ENCODE measurements around the gene TPD52L1.
"Not testable (repeated sequence)": the region's sequence is repeated elsewhere in the genome, so short reads cannot be mapped to it uniquely, and the experiment has no call there.

TPD52L1 gene

DNA sequence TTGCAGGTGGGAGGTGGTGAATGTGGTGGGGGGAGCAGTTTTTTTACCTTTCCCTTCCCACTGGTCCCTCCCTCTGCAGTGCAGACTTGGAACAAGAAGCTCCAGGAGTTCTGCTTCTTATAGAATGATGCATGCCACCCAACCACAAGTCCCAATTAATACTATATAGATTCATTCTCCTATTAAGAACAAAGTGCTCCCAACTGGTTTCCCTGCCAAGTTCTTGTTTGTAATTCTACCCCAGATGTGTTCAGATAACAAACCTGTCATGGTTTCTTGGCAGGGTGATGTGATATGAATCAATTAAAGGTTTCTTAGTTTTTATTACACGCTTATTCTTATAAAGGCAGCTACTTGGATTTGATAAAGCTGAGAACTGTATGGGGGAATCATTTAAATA, 124.3 kb downstream of the TPD52L1 start:
- DNase-seq, result no peak

GRCh38 chr6:125279961-125280360, 126.4 kb downstream of the TPD52L1 start:
- DNase-seq, result no peak

DNA sequence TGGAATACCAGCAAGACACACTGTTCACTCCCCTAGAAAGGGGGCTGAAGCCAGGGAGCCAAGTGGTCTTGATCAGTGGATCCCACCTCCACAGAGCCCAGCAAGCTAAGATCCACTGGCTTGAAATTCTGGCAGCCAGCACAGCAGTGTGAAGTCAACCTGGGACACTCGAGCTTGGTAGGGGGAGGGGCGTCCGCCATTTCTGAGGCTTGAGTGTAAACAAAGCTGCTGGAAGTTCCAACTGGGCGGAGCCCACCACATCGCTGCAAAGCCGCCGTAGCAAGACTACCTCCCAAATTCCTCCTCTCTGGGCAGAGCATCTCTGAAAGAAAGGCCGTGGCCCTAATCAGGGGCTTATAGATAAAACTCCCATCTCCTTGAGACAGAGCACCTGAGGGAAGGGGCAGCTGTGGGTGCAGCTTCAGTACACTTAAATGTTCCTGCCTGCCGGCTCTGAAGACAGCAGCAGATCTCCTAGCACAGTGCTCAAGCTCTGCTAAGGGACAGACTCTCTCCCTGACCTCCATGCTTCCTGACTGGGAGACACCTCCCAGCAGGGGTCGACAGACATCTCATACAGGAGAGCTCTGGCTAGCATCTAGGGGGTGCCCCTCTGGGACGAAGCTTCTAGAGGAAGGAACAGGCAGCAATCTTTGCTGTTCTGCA, 126.9 kb downstream of the TPD52L1 start:
- DNase-seq, result not testable (repeated sequence)

- DNase-seq, result not testable (repeated sequence)
Observed at GRCh38 chr6:125282470-125282869, 128.9 kb downstream of the TPD52L1 start.

GRCh38 chr6:125285353-125285752, 131.8 kb downstream of the TPD52L1 start:
- no peak for DNase-seq

GRCh38 chr6:125285936-125286335, 132.4 kb downstream of the TPD52L1 start:
- DNase-seq, result no peak

GRCh38 chr6:125287718-125288117, 134.1 kb downstream of the TPD52L1 start:
- DNase-seq, result no peak

DNA sequence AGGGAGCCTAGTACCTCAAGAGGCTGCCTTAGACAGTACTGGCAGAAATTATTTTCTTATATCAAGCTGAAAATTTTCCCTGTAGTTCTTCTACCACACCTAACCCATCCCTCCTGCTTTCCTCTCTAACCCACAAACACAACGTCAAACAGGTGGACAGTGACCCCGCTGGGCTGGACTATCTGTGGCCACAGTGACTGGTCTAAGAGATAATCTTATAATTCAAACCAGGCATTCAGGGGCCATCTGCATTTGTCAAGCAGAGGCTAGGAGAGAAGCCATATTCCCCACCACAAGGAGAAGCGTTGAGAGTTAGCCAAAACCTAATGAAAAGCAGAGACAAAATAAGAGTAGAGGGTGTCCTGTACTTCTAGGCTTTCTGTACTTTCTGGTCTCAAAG, 140.0 kb downstream of the TPD52L1 start:
- DNase-seq, result no peak

- no peak for DNase-seq
Observed at GRCh38 chr6:125294036-125294435, 140.5 kb downstream of the TPD52L1 start.

DNA sequence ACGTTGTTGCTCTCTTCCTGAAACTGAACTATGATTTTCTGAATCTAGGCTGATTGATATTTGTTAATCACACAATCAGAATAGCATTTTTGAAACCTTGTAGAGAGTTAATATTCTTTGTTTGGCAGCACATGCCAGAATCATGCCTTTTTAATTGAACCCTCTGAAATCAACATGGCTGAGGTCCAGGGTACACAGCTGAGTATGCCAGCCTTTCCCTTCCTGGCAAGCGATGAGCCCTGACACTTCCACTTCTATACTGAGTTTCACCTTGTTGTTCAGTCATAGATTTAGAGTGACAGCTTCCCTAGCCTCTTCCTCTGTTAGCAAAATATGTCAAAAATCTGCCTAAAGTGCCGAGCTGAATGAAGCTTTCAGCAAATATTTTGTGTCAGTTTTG, 141.4 kb downstream of the TPD52L1 start:
- no peak for DNase-seq

DNA sequence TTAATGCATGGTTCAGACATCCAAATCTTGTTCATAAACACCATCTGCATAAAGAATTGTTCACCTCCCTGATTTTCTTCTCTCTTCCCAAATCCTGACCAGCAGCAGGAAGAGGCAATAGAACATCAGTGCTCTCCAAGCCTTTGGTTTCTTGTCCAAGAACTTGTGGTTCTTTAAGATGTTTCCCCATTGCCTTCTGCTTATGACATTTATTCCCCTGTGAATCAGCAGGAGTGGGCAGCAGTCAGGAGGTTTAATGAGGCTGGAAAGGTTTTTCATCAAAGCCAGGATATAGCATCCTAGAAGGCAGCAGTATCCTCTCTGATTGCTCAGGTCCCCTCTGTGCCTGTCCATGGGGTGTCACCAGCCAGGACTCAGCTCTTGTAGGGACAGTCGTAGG, 142.9 kb downstream of the TPD52L1 start:
- no peak for DNase-seq

- no peak for DNase-seq
Observed at GRCh38 chr6:125299257-125299656, 145.7 kb downstream of the TPD52L1 start.

DNA sequence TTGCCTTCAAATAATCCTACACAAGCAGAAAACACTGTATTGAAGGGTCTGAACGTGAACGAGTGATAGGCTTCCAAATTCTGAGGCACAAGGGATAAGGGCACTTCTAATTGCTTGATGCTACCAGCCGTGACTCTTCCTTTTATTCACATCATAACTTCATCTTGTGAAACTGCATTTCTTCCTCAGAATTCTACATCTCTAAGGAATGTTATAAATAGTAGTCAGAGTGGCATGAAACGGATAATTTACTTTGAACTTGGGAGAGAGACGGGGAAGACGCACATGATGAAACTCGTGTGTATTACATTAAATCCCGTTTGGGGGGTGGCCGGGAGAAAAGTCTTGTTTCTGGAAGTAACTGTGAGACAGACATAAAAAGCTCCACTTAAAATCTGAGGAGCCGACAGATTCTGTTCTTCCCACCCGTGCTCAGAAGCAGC, 147.4 kb downstream of the TPD52L1 start:
- DNase-seq, result no peak

GRCh38 chr6:125301435-125302391, 148.1 kb downstream of the TPD52L1 start, which contains the start of gene HDDC2:
Gene HDDC2 (minus strand): TSS chr6:125301967. CDS start chr6:125301932, 35 bp downstream.
- DNase-seq, result peak; percentile 34

DNA sequence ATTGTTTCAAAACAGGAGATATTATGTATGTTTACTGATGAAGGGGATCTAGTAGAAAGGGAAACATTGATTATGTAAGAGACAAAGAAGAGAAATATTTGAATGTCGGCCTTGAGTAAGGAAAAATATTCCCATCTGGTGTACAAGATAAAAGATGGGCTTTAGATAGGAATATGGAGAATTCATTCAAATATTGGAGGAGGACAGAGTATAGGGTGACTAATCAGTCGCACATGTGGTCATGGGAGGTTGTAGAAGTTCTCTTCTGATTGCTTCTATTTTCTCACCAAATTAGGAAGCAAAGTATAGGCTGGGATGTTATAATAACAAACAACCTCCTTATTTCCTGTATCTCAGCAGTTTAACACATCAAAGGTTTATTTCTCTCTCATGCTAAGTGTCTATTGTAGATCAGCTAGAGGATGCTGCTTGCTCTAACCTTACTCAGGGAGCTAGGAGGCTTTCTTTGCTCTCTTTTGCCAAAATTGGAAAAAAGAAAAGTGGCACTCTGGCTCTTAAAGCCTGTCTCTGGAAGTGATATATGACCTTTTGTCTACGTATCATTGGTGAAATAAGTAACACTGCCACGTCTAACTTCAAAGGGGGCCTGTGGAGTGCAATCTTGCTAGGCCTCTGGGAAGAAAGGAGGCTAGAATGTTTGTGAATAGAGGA, 149.4 kb downstream of the TPD52L1 start:
- DNase-seq, result no peak

DNA sequence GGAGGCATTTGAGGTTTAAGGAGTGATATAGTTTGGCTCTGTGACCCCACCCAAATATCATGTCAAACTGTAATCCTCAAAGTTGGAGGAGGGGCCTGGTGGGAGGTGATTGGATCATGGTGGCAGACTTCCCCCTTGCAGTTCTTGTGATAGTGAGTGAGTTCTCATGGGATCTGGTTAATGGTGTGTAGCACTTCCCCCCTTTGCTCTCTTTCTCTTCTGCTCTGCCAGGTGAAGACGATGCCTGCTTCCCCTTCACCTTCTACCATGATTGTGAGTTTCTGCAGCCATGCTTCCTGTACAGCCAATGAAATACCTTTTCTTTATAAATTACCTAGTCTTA, 149.9 kb downstream of the TPD52L1 start:
- no peak for DNase-seq

DNA sequence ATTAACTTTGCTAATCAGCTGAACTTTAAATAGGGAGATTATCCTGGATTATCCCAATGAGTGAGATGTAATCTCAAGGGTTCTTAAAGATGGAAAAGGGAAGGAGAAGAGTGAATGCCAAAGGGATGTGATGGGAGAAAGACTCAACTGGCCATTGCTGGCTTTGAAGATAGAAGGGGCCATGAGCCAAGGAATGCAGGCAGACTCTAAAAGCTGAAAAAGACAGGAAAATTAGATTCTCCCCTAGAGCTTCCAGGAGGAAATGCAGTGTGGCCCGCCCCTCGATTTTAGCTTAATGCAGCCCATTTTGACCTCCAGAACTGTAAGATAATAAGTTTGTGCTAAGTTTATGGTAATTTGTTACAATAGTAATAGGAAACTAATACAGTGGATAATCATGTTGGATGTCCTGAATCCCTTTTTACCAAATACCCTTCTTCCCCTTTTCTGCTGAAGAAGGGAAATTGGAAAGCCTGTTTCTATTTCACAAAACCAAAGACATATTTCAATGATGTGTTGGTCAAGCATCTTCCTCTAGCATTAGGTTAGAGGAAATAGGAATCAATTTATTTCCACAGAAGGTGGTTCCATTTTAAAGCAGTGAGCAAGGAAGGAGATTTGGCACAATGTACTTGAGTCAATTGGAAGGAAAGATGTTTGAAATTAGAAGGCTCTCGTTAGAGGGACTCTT, 151.5 kb downstream of the TPD52L1 start:
- no peak for DNase-seq

- DNase-seq, result no peak
Observed at GRCh38 chr6:125306756-125307149, 153.2 kb downstream of the TPD52L1 start.

GRCh38 chr6:125307150-125307838, 153.7 kb downstream of the TPD52L1 start:
- no peak for DNase-seq

GRCh38 chr6:125307964-125308615, 154.5 kb downstream of the TPD52L1 start:
- no peak for DNase-seq

DNA sequence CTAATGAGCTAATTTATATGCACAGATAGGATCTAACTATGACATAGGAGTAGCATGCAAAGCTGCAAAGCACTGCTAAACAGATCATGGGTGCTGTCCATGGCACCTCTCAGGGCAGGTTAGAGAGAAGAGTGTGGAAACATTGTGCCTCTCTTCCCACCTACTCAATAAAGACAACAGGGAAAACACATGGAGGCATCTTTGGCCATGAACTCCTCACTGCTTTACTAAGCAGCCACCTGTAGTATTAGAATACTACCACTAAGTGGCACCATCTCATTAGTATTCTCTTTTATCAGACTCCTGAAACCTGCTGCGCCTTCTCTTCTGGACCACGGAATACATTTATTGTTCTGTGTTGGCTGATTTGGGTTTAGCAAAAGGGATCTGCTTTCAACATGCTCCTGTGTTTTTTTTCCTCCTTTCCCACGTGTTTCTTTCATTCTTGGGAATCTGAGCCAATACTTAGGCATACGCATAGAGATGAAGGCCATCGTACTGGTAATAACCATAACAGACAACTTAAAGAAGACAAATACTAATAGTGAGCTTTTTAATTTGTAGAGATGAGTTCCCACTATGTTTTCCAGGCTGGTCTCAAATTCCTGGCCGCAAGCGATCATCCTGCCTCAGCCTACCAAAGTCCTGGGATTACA, 157.5 kb downstream of the TPD52L1 start:
- peak; percentile 73 for DNase-seq
